GM19397 (cell line): ENCODE data around the gene PCDH8.

Experiments
- ATAC-seq: cut with Tn5 transposase; IDR thresholded peaks from one replicate; pipeline ENCODE4 v1.9.1; 2021; ENCODE audit warnings: mild to moderate bottlenecking, moderate library complexity; ENCODE audit not compliant: unreplicated experiment

The PCDH8 gene

DNA sequence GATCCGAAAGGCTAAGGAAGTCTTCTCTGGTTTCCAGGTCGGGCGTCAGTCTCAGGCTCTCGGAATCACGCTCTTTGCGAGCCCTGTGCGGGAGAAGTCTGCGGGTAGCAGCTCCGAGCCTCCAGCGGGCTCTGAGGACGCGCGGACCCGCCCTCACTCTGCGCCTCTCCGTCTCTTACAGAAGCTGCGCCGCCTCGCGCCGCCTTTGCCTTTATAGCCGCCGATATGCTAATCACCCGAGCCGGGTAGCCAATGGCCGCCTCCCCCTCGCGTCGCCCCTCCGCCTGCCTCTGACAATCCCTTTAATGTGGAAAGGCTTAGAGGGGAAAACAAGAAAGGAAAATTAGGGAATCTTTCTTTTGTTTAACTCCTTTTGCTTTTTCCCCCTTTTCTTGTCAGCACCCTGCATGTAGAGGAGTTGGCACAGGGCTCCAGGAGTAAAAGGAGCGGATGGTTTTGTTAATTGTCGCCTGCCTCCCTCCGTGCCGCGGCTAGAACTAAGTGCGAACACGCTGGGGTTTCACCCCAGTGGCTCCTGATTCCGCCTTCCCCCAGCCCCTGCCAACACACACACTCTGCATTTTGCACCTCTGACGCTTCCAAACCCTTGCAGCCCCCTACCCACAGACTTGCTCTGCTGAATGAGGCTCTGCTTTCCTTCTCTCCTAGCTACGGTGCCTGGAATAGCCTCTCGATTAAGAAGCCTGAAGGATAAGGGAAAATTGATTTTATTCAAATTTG lies at the start of gene PCDH8:
TSS of gene PCDH8 (minus strand) at position 186 of the 741 bp plus-strand sequence. CDS start 204 bp downstream, outside the sequence.
- ATAC-seq, result no peak

- no peak for ATAC-seq
These were observed 48.6 kb upstream of the PCDH8 start for GRCh38 chr13:52896827-52897659.

- ATAC-seq, result no peak
These were observed 46.0 kb upstream of the PCDH8 start for GRCh38 chr13:52894413-52894812.

GRCh38 chr13:52892925-52893324 lies 44.5 kb upstream of the PCDH8 start:
- ATAC-seq, result no peak

DNA sequence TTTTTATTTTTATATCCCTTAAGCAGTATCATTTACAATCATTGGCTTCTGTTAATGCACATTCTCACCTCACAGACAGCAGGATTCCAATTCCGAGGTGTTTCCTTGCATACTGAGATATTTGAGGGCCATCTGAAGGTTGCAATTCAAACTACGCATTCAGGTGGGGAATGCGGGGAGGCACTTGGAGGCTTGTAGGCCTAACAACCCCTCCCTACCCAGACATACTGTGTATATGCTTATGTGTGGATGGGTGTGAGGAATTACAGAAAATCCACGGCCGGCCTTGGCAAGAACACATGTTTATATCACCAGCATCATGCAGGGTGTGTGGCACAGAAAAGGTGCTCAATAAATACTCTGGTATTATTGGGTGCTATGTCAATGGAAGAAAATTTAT lies 43.3 kb upstream of the PCDH8 start:
- ATAC-seq, result no peak

DNA sequence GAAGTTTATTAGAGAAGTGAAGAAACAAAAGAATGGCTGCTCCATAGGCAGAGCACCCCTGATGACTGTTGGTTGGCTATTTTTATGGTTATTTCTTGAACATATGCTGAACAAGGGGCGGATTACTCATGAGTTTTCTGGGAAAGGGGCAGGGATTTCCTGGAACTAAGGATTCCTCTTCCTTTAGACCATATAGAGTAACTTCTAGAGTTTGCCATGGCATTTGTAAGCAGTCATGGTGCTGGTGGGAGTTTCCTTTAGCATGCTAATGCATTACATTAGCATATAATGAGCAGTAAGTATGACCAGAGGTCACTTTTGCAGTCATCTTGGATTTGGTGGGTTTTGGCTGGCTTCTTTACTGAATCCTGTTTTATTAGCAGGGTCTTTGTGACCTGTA lies 38.7 kb upstream of the PCDH8 start:
- no peak for ATAC-seq

- ATAC-seq, result no peak
These were observed 36.7 kb upstream of the PCDH8 start for GRCh38 chr13:52885141-52885540.

GRCh38 chr13:52884429-52885010 lies 36.1 kb upstream of the PCDH8 start:
- no peak for ATAC-seq

- ATAC-seq, result no peak
These were observed 34.3 kb upstream of the PCDH8 start for GRCh38 chr13:52882785-52883184.

GRCh38 chr13:52879950-52880741 lies 31.7 kb upstream of the PCDH8 start:
- no peak for ATAC-seq

DNA sequence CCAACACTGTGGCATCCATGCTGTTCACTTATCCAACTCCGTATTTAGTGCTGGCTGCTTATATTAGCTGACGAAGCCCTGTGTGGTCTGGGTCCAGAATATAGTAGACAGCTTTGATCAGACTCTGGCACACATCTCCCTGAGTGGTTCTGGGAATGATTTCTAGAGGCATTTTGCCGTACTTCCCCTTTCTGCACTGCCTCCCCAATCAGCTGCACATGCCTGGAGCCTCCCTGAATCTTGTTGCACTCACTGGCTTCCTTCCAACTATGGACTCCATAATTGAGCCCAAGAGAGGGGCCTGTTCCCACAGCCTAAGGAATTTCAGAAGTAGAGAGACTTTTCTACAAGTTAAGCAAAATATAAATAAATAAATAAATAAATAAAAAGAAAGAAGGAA lies 30.4 kb upstream of the PCDH8 start:
- no peak for ATAC-seq

DNA sequence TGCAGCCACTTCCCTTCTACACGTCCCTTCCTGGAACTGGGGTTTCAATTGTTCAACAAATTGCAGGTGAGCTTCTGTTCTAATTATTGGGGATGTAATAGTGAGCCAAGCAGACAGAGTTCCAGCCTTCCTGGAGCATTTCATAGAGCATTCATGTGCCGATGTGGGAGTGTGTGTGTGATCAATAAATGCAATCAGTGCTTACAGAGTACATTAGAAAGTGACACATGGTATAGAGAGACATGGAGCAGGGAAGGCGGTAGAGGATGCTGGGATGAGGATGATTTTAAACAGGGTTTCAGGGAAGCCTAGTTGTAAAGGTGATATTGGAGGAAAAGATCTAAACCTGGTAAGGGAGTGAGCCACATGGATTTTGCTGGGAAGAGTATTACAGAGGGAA lies 21.7 kb upstream of the PCDH8 start:
- no peak for ATAC-seq

DNA sequence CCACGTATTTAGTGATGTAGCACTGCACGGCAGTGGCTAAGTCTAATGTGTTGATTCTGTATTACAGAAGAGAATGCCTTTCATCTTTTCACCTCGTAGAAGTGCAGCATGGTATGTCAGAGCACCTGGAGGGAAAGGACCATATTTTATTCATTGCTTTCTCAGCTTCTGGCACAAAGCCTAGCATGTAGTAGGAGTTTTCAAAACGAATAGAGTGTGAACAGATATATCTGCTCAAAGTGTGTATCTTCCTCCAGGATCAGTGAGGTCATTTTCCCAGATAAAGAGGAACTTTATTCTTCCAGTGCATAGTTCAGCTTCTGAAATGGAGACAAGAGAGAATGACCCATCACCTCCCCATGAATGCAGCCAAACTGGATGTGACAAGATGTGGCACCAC lies 21.2 kb upstream of the PCDH8 start:
- no peak for ATAC-seq

DNA sequence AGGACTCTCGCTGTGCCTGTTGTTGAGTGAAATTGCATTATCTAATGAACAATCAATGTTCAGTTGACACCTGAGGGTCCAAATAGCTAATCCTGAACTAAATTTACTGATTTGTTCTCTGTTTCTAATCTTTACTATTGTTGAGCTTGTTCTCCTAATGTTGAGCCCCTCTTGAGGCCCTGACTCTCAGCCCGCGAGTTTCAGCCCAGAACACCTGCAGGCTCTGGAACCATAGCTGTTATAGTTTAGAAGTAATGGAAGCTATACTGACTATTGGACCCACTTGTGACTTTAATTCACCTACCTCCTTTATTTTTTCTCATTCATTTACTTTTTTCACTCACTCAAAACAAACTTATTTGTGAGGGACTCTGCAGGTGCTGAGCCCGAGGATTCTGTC lies 20.6 kb upstream of the PCDH8 start:
- ATAC-seq, result no peak

DNA sequence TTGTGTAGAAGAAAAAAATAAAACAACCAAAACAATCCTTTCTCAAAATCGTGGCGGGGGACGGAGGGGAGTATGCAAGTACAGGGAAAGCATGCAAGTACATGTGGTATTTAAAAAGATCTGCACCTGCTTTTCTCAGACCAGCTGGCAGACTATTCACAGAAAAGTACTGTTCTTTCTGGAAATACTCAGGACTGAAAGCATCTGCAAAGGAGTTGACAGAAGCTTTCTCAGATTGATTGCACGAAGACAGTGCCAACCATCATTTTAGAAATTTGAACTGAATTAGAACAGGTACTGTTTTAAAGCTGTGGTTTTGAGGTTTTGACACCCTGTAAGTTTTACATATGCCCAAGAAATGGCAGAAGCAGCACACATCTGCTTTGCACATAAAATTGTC lies 19.8 kb upstream of the PCDH8 start:
- no peak for ATAC-seq

- no peak for ATAC-seq
These were observed 16.5 kb upstream of the PCDH8 start for GRCh38 chr13:52864941-52865340.

- no peak for ATAC-seq
These were observed 14.1 kb upstream of the PCDH8 start for GRCh38 chr13:52862358-52863206.

DNA sequence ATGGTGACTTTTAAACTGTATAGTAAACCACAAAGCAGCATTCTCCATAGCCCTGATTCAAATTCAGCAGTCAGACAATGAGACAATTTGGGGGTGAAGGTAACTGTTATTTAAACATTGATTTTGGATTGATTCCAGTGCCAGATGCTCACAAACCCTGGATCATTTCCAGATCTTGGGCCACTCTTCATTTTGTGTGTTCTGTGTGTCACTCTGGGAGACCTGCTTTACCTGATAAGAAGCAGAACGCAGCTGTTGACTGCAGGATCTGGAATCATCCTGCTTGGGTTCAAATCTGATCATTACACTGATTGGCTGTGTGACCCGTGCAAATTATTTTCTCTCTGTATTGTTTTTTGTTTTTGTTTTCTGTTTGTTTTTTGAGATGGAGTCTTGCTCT lies 4.0 kb upstream of the PCDH8 start:
- ATAC-seq, result no peak

GRCh38 chr13:52851137-52851962 lies 2.9 kb upstream of the PCDH8 start:
- peak; percentile 86 for ATAC-seq
